Left forelimb (tissue), 1 donor: ENCODE measurements around the gene TNFRSF8.
"Not testable (repeated sequence)": the region's sequence is repeated elsewhere in the genome, so short reads cannot be mapped to it uniquely, and the experiment has no call there.

Experiments
- DNase-seq: peaks from one replicate; pipeline ENCODE4 v3.0.0-alpha.2; 2018; ENCODE audit warnings: low spot score

The TNFRSF8 gene

GRCh38 chr1:12063141-12064072 is at the start of gene TNFRSF8:
TNFRSF8 (plus strand) TSS chr1:12063303; CDS start chr1:12063599, 296 bp downstream.
- DNase-seq, result no peak

GRCh38 chr1:12014141-12014991 is 48.7 kb upstream of the TNFRSF8 start:
- DNase-seq, result no peak

GRCh38 chr1:12015001-12015491 is 48.1 kb upstream of the TNFRSF8 start:
- DNase-seq, result no peak

GRCh38 chr1:12015499-12015898 is 47.6 kb upstream of the TNFRSF8 start:
- DNase-seq, result no peak

- no peak for DNase-seq
Measured at GRCh38 chr1:12016182-12016581, 46.9 kb upstream of the TNFRSF8 start.

- DNase-seq, result no peak
Measured at GRCh38 chr1:12019858-12020509, 43.1 kb upstream of the TNFRSF8 start.

- no peak for DNase-seq
Measured at GRCh38 chr1:12021616-12022015, 41.5 kb upstream of the TNFRSF8 start.

GRCh38 chr1:12022036-12022435 is 41.1 kb upstream of the TNFRSF8 start:
- no peak for DNase-seq

- DNase-seq, result no peak
Measured at GRCh38 chr1:12026586-12026985, 36.5 kb upstream of the TNFRSF8 start.

- no peak for DNase-seq
Measured at GRCh38 chr1:12028248-12028647, 34.9 kb upstream of the TNFRSF8 start.

GRCh38 chr1:12028957-12029511 is 34.1 kb upstream of the TNFRSF8 start:
- no peak for DNase-seq

- no peak for DNase-seq
Measured at GRCh38 chr1:12029720-12030339, 33.3 kb upstream of the TNFRSF8 start.

GRCh38 chr1:12031039-12031980 is 31.8 kb upstream of the TNFRSF8 start:
- DNase-seq, result no peak

- DNase-seq, result no peak
Measured at GRCh38 chr1:12032161-12032621, 30.9 kb upstream of the TNFRSF8 start.

- not testable (repeated sequence) for DNase-seq
Measured at GRCh38 chr1:12033441-12033840, 29.7 kb upstream of the TNFRSF8 start.

GRCh38 chr1:12034381-12034801 is 28.7 kb upstream of the TNFRSF8 start:
- no peak for DNase-seq

- no peak for DNase-seq
Measured at GRCh38 chr1:12035312-12035711, 27.8 kb upstream of the TNFRSF8 start.

GRCh38 chr1:12037486-12038355 is 25.4 kb upstream of the TNFRSF8 start:
- no peak for DNase-seq
